ENCODE measurements around the gene FGF21. TPM values are rescaled to one million over a fixed set of nuclear protein-coding genes. Genes with fewer than 3 reads are reported as not detected.

The FGF21 gene
- total and polyA plus RNA-seq, 11 donors: not detected

DNA sequence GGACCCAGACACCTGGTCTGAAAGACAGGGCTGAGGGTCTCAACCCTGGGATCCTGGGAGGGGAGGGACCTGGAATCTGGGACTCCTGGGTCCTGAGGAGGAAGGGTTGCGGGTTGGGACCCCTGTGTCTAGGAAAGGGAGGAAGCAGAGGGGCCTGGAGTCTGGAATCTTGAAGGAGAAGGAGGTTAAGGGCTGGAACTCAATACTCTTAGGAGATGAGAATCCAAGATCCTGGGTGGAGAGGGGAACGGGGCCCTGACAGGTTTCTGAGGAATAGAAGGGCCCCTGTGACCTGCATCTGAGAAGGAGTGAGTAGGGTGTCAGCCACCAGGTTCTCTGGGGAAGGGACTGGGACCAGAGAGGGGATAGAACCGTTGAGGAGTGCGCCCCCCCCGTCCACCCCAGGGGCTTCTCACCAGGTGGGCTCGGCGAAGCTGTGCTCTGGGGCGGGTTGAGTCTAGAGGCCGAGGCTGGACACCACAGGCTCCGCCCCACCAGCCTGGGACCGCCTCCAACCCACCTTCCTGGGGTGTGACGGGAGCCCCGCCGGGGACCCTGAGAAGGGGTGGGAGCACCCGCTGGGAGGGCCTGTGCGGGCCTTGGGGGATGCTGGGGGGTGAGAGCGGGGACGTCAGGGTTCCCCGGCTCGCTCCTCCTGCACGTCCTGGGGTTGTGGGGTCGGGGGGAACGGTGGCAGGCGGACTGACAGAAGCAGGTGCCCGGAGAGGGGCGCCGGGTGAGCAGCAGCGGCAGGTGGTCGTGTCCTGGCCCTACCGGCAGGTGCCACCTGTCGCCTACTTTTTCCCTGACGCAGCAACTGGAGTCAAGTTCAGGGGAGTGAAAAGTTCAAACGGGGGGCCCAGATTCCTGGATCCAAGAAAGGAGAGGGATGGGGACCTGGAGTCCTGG is 35.8 kb upstream of the FGF21 start, which contains the start of gene MAMSTR:
Gene MAMSTR (minus strand): TSS at position 463 of the 909 bp plus-strand sequence. CDS start 694 bp downstream, outside the sequence.
- Histone ChIP-seq H3K4me3 (peak within 1 kb of the TSS in 11 of 12 donors; percentile 42 to 71 (median 62)), H3K36me3 (peaks cover 0 to 38% (median 10%) of the 10 kb centered on the region in 9 donors), H3K4me1 (peaks cover 10 to 75% (median 48%) of the 10 kb centered on the region in 12 donors), H3K27ac (peak within 1 kb of the TSS; percentile 19 to 94 (median 87)), H3K9me3 (no peaks in the 10 kb centered on the region), H3K27me3 (no peaks in the 10 kb centered on the region)
- 63 to 78% (median 71%) methylated on average over 27 to 33 of the region's 33 CpGs for WGBS, 4 donors
- intact Hi-C loops (cut with DNase I): loop anchor here in 3 of 10 donors (5.0 to 10.0 kb wide), 3 partner anchors 45 to 75 kb away; partner anchors contain the start of genes CA11 (in 2 of the 3) and NTN5 (in 1 of the 3)
- no peak for TF ChIP-seq POLR2A (IDR thresholded peaks at IDR 0.05)
- TF ChIP-seq, protein P1, sequence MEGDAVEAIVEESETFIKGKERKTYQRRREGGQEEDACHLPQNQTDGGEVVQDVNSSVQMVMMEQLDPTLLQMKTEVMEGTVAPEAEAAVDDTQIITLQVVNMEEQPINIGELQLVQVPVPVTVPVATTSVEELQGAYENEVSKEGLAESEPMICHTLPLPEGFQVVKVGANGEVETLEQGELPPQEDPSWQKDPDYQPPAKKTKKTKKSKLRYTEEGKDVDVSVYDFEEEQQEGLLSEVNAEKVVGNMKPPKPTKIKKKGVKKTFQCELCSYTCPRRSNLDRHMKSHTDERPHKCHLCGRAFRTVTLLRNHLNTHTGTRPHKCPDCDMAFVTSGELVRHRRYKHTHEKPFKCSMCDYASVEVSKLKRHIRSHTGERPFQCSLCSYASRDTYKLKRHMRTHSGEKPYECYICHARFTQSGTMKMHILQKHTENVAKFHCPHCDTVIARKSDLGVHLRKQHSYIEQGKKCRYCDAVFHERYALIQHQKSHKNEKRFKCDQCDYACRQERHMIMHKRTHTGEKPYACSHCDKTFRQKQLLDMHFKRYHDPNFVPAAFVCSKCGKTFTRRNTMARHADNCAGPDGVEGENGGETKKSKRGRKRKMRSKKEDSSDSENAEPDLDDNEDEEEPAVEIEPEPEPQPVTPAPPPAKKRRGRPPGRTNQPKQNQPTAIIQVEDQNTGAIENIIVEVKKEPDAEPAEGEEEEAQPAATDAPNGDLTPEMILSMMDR (IDR thresholded peaks at IDR 0.05): no peak
- DNase-seq: peak in 4 of 5 donors; percentile 33 to 52 (median 47)
- peak in 1 of 4 donors; percentile 3 for ATAC-seq

DNA sequence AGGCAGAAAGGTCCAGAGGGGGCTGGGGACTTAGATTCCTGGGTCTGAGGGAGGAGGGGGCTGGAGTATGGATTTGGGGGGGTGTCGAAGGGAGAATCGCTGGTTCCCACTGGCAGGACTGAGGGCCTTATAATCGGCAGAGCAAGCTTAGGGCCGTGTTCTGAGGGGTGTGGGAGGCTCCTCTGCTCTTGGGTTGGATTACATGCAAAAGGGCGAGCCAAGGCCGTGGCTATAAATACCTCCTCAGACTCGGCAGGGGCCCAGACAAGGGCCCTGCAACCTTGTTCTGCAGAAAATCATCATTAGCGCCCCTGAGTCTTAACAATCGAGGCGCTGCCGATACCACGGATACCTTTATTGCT is 35.1 kb upstream of the FGF21 start:
- Histone ChIP-seq H3K9me3 (no peaks in the 10 kb centered on the region), H3K27ac (peak overlapping the region; percentile 19 to 94 (median 87)), H3K27me3 (no peaks in the 10 kb centered on the region), H3K36me3 (peaks cover 0 to 40% (median 10%) of the 10 kb centered on the region in 9 donors), H3K4me1 (peaks cover 12 to 73% (median 49%) of the 10 kb centered on the region in 12 donors), H3K4me3 (peak overlapping the region in 11 of 12 donors; percentile 42 to 71 (median 62))
- TF ChIP-seq POLR2A (IDR thresholded peaks at IDR 0.05): no peak
- TF ChIP-seq, protein P1 (IDR thresholded peaks at IDR 0.05): no peak
- intact Hi-C loops (cut with DNase I): loop anchor here in 1 of 10 donors (10.0 kb wide), 1 partner anchor 45 kb away; the partner anchor contains the start of gene NTN5
- DNase-seq (no peak), ATAC-seq (peak; percentile 17 to 38 (median 32))
- WGBS, 4 donors: 15 to 40% (median 24%) methylated on average over 12 of the region's 12 CpGs

DNA sequence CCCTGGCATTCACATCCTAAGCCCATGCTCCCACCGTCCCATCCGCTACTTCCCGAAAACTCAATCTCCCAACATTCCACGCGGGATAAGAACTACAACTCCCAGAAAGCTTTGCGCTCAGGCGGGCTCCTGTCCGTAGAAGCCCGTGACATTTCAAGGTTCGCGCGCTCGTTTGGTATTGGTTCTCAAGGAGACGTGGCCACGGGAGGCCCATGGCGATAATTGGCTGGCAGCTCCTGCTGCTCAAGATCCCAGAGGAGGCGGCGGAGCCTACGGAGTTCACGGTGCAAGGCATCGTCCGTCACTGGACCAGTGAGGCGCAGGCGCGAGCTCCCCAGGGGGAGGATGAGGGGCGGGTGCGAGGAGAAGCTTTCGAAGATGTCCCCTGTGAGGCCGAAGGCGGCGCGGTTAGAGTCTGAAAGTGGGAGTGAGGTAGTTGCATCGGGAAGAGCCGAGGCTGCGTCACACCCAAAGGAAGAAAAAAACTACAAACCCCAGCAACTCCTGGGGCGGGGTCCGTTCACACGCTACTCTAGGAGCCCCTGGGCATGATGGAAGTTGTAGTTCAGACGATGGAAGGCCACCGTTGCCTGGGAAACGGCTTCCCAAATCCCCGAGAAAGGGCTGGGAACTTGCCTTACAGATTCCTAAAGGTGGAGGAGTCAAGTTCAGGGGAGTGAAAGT is 34.6 kb upstream of the FGF21 start:
- H3K27me3 ChIP-seq: no peaks in the 10 kb centered on the region
- intact Hi-C loops (cut with DNase I): loop anchor here in 1 of 10 donors (10.0 kb wide), 1 partner anchor 46 kb away; the partner anchor contains the start of gene NTN5
- WGBS, 4 donors: 19 to 37% (median 29%) methylated on average over 42 of the region's 42 CpGs

More for the DNA sequence above, 34.6 kb upstream of the FGF21 start:
- peak; percentile 81 to 88 (median 88) for ATAC-seq
- Histone ChIP-seq H3K4me1 (peaks cover 12 to 69% (median 49%) of the 10 kb centered on the region in 12 donors), H3K9me3 (peaks cover 0 to 1% (median 0%) of the 10 kb centered on the region in 12 donors), H3K4me3 (peak overlapping the region; percentile 22 to 71 (median 60)), H3K27ac (peak overlapping the region; percentile 30 to 94 (median 87)), H3K36me3 (peaks cover 0 to 40% (median 10%) of the 10 kb centered on the region in 9 donors)
- DNase-seq: peak; percentile 97 to 100 (median 98)
- TF ChIP-seq POLR2A (IDR thresholded peaks at IDR 0.05): no peak
- TF ChIP-seq, protein P1 (IDR thresholded peaks at IDR 0.05): peak in 1 of 12 donors; percentile 7
